ENCODE data around the gene IQGAP1.

- TF ChIP-seq FOXK1 (CRISPR knock-in tag; IDR thresholded peaks at IDR 0.05): no peak
- no peak for TF ChIP-seq CREB1 (CRISPR knock-in tag; IDR thresholded peaks at IDR 0.05)
- TF ChIP-seq CTCF (IDR thresholded peaks at IDR 0.05): no peak
- TF ChIP-seq ZBTB21 (CRISPR knock-in tag; IDR thresholded peaks at IDR 0.05; ENCODE audit: borderline replicate concordance): no peak
- TF ChIP-seq EMX1 (CRISPR knock-in tag; IDR thresholded peaks at IDR 0.05): no peak
- no peak for TF ChIP-seq ERG (CRISPR knock-in tag; IDR thresholded peaks at IDR 0.05)
- TF ChIP-seq TCF7 (CRISPR knock-in tag; IDR thresholded peaks at IDR 0.05; ENCODE audit: low read depth): no peak
- TF ChIP-seq ATF3 (CRISPR knock-in tag; conservative IDR thresholded peaks at IDR 0.05): no peak
- TF ChIP-seq USF2 (CRISPR knock-in tag; IDR thresholded peaks at IDR 0.05): no peak
- no peak for TF ChIP-seq IRF1 (CRISPR knock-in tag; IDR thresholded peaks at IDR 0.05)
- no peak for TF ChIP-seq ZNF416 (CRISPR knock-in tag; IDR thresholded peaks at IDR 0.05)
- no peak for TF ChIP-seq ZNF317 (CRISPR knock-in tag; IDR thresholded peaks at IDR 0.05; ENCODE audit: borderline replicate concordance, low read depth)
These were observed 152.7 kb downstream of the IQGAP1 start for GRCh38 chr15:90540768-90541167.

Data from WTC11 (cell line).